NCI-H1417 (cell line): ENCODE results near the gene SKIC8.

Source experiments
- DNase-seq, 3 experiments: peaks; one replicate each; lab custom pipeline; 2025; lab: John Stamatoyannopoulos, UW

Gene SKIC8

DNA sequence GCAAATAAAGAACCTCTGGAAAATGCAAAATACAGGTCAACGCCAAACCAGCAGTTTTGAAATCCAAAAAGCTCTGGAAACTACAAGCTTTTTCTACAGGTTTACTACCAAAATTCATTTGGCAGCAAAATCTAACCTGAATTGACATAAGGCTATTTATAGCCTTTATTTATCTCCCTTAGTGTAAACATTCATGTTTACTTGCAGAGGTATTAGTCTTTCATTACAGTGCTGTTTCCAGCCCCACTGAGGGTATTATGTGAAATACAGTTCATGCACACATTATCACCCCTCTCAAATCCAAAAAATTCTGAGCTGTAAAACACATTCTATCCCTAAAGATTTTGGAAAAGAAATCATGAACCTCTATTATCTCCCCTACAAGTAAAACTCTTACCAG is 7.2 kb downstream of the SKIC8 start:
- no peak for DNase-seq

DNA sequence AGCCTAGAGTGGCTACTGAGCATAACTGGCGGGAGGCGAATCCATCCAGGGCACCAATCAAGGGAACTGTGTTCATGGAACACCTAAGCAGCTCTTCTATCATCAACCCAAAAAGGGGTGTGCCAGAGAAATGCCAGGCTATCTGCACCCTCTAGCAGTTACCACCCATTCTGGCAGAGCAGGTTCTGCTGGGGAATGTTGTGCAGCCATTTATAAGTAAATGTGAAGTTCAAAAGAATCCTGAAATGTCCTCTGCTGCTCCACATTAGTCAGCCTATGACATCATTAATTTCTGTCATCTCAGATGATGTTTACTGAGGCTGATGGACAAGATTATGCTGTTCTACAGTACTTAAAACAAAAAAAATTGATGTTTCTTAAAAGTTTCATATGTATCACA is 7.7 kb downstream of the SKIC8 start:
- DNase-seq = no peak

DNA sequence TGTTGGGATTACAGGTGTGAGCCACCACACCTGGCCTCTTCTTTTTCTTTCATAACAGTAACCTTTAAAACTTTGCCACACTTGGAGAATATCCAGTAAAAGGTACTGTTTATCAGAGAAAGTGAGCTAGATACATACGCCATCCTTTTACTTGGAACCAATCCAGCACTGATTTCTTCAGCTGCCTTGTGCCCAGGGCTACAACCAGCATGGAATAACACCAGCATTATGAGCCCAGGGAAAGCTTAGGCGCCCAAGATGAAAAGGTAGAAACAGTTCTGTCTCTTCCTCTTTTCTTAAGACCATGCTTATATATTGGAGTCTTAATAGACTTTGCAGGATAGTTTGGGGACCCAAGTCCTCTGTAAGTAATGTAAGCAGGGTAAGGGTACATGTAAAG is 8.4 kb downstream of the SKIC8 start:
- no peak for DNase-seq

DNA sequence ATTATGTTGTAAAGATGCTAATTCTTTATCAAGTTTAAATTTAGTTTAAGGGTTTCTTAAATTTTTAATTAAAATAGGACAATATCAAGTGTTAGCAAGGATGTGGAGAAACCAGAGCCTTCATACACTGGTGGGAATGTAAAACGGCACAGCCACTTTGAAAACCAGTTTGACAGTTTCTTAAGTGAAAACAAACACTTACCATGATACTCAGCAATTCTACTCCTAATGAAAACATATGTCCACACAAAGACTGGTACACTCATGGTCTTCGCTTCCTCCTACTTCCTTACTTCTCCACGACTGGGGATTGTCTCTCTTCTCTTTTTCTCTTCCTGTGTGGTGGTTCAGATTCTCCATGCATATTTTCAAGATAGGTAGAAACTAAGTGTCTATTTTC is 9.2 kb downstream of the SKIC8 start:
- DNase-seq = no peak

DNA sequence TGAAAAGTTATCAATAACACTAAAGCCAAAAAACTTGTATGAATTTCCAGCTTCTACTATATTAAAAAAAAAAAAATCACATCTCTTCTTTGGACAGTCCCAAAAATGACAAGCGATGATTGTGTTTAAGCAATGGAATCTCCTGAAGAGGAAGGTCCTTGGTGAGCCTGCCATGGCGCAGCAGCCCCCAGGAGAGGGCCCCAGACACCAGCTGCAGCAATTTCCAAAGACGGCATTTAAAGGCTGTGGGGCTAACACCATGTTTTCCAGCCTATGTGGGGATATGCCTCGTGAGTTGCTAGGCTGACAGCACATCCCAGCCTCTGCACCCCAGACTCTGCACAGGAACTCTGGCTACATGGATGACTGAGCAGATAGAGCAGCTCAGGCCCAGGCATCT is 14.7 kb downstream of the SKIC8 start:
- no peak for DNase-seq

DNA sequence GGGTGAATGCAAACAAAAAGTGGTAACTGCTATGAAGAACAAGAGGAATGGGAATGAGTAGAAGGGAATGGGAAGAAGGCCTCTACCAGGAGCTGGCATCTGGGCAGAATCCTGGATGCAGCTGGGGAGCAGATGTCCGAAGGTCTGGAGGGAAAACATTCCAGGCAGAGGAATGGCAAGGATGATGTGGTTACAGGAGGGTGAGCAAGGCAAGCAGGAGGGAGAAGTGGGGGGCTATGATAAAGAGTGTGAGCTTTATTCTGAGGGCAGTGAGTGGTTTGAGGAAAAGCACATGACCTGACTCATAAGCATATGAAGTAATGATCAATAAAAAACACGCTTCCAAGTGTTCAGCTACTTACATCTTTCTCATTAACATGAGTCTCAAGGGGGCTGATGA is 17.1 kb downstream of the SKIC8 start:
- DNase-seq = no peak

DNA sequence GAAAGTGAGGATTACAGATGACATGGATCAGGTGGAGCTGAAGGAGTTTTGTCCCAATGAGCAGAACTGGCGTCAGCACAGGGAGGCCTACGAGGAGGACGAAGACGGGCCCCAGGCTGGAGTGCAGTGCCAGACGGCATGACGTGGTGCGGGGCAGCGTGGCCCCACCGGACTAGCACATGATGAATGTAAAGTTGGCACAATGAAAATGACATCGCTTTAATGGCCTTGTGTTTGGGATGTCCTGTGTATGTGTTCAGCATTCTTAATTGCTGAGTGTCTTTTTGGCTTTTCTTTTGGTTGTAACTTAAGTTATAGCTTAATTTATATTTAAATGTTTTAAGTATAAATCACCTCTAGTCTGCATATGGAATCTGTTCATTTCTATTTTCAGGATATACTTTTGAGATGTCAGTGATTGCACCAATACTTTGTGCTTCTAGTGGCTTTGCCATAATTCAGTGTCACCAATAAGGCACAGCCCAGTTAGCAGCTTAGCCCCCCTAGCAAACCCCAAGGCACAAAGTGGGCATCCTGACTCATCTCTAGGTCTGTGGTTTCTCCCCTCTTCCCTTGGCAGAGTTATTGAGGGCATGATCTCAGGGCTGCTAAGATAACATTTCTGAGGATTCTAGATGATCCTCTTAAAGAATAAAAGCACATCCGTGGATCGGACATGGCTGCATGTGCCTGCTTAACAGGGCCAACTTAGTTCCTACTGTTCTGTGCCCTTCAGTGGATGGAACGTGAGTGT is 18.9 kb downstream of the SKIC8 start:
- no peak for DNase-seq

DNA sequence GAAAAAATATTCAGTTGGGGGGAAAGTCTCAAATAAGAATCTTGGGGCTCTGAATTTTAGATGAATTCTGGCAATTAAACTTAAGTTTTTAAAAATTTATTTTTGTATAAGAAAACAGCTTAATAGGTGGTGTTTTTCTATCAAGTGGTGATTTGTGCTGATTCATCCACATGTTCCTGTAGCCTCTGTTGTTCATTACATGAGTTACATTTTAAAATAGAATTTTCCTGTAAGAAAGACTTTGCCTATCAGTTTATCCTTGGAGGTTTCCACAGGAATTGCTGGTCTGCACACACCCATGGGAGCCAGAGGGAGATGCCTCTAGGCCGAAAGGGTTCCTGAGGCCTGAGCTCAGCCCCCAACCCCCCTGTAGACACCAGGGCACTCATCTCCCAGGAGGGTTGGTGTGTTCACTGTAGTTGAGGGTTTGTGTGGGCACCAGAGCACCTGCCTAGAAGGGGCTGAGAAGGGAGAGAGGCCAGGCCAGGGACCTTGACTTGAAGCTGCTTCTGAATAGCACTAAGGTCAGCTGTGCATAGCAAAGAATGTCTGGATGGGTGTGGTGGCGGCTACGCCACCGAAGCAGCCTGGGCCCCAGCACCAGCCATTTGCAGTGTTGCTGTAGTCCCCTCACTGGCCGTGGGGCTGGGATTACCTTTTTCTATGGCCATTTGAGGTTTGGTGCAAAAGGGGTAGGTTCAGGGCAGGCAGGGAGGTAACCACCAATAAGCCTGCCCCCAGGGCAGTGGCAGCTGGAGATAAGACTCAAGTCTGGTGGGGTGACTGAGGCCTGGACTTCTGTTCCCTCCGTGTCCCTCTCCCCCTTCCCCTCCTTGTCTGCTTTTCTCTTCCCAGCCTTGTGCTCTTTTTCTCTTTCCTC is 23.1 kb downstream of the SKIC8 start:
- no peak for DNase-seq

DNA sequence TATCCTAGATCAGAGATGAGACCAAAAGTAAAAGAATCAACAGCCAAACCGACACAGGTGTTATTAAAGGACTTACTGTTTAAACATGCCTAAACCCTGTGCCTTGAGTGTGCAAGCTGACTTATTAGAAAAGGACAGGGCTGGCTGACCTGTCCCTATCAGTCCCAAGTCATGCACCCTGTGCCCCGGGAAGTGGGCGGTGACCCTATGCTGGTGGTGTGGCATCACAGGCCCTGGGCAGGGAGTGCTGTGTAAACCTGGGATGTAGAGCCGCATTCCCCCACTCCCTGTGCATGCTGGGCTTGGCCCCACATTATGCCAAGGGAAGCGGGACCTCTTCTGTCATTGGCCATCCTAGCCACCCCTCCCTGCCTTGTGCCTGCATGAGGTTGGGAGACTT is 24.4 kb downstream of the SKIC8 start:
- DNase-seq = no peak

DNA sequence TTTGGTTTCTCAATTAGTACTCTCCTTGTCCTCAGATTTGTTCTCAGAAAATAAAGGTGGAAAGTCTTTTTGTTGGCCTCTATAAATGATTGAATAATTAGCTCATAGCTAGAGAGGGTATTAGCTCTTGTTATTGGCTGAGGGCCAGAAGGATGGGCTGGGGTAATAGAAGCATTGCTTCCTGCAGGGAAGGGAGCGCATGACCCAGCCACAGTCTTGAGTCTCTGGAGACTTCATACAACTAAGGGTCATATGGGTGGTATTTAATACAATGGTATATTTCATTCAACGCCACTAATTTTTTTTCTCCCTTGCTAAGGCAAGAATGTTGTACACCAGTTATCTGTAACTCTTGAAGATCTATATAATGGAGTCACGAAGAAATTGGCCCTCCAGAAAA is 26.6 kb downstream of the SKIC8 start:
- DNase-seq = peak in 1 of 3 experiments; percentile 19

DNA sequence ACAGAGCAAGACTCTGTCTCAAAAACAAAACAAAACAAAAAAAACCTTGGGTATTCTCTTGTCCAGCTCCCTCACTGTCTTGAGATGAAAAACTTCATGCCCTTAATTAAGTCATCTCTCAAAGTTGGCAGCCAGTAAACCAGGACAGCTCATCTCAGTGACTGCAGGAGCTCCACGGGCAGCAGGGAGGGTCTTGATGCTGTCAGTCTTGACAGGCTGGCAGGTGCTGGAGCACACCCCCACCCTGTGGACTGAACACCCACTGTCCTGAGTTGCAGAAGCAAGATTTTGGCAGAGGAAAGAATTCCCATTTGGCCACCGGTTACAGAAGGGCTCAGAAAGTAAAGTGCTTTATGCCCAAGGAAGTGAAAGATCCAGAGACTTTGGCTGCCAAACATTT is 27.1 kb downstream of the SKIC8 start:
- no peak for DNase-seq

DNA sequence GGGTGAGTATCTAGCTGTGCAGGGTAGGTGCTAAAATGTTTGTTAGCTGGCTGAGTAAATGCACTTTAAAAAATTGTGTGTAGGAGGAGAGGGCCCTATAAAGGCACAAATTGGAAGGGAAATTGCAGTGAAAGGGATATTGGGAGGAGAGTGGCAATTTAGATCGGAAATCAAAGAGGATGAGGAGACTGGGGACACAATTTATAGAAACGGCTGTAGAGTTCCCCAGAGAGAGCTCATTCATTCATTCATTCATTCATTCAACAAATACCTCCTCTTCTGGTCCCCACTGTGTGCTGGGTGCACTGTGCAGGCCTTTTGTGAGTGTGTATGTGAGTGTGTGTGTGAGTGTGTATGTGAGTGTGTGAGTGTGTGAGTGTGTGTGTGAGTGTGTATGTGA is 32.6 kb downstream of the SKIC8 start:
- no peak for DNase-seq

DNA sequence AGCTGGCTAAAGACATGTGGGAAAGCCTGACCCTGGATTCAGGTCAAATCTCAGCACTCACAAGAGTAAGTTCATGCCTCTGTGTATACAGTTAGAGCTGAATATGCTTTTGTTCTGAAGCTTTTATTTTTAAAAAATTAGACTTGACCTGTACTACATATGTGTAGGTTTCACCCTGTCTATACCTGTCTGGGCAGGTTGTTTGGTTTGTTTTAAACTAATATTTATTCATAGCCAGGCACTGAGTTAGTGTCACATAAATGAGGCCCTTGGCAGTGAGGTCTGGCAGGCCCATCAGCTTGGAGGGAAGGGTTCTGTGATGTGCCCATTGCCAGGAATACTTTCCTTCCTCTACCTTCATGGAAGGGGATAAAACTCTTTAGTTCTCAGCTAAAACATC is 33.2 kb downstream of the SKIC8 start:
- peak in 1 of 3 experiments; percentile 43 for DNase-seq

DNA sequence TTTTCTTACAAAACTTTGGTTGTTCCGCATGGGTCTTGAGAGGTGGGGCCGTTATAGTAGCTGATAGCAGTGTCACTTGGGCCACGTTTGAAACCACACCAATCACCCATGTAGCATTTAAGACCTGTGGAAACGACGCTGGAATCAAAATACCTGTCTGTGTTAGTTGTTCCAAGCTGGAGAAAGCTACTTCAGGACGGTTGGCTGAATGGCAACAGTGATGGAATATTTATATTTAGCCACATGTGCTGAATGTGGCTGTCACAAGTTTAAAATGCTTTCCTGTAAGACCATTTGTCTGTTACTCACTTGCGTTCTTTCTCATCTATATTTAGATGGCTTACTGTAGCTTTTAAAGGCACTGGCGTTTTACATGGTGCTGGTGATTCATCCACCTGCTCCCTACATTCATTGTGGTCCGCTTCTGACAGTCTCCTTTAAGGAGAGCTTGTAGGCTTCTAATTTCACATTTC is 33.6 kb downstream of the SKIC8 start:
- peak in 1 of 3 experiments; percentile 43 for DNase-seq

DNA sequence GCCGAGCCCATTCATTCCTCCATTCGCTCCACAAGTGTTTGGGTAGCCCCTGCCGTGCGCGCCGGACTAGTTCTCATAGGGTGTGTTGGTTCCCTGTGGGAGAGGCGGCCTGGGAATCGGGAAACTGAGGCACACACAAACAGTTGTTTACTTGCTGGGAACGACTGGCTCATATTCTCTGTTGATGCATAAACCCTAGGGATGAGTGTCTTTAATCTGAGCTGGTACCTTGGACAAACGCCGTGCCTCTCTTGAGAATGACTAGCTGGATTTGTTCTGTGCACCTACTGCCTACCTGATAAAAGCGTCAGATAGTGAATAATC is 34.3 kb downstream of the SKIC8 start:
- no peak for DNase-seq

DNA sequence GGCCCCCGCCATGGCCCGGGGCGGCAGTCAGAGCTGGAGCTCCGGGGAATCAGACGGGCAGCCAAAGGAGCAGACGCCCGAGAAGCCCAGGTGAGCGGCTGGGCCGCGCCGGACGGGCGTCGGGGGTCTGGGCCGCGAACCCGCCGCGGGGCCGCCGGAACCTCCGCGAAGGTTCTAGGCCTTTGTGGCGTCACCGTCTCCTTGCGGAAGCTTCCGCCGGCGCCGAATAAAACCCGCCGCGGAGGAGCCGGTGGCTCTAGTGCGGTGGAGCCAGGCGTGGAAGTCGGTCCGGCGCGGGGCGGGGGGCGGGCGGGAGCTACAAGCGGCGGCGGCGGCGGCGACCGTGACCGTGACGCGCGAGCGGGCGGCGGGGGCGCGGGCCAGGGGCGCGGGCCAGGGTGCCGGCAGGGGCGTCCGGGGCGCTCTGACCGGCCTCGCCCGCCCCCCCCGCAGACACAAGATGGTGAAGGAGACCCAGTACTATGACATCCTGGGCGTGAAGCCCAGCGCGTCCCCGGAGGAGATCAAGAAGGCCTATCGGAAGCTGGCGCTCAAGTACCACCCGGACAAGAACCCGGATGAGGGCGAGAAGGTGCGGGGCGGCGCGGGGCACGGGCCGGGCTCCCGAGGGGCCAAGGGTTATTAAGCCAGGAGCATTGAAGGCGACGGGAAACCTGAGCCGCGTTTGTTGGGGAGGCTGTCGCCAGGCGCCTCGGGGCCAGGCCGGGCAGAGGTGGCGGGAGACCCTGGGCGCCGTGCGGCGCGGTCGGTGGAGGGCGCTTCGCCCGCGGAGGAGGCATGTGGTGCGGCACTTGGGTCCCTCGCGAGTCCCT is 34.9 kb downstream of the SKIC8 start, which contains the start of gene DNAJA4:
DNAJA4 (plus strand) TSS at position 259 of the 833 bp plus-strand sequence; CDS start at position 461, 202 bp downstream.
- peak in 2 of 3 experiments; percentile 68 to 74 for DNase-seq

DNA sequence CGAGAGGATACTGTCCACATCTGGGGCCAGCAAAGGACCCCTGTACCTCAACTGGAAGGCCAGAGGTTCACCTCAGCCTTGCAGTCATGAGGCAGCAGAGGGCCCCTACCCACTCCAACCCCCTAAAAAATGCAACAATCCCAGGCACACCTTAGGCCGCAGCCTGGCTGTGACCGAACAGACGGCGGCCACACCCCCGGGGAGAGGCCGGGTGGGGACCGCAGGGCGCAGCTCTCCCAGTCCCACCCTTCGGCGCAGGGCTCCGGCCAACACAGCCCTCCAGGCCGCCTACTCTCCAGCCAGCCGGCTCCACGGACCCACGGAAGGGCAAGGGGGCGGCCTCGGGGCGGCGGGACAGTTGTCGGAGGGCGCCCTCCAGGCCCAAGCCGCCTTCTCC is 35.5 kb downstream of the SKIC8 start:
- no peak for DNase-seq

DNA sequence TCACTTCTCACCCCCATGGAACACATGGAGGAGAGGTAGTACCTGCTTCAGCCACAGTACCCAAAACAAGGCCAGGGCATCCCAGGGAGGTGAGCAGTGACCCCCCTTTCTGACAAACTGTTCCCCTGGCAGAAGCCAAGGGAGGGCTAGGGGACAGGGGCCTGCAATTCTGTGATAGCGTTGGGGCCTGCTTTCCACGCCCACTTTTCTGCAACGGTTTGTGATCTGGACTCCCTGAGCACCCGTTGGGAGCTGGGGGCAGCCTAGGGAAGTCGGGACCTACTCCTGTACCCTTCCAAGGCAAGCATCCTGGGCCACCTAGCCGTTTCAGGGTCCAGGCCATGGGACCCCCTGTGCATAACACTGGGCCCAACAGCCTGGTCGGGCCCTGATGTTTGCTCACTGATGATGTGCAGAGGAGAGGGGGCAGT is 36.0 kb downstream of the SKIC8 start:
- DNase-seq = no peak

DNA sequence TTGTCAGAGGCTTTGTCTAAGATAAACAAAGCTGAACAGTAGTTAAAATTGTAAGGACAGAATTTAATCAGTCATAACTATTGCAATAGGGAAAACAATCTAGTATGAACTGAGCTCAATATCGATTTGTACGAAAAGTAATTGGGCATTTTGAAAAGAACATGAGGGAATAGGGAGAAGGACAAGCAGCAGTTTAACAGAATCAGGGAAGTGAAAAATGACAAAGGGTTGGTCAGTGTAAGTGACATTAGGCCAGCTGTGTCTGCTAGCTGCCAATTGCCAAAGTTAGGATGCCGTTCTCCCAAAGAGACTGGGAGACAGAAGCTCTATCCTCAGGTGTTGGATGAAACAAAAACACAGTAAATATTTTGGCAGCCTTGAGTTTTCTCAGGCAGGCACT is 38.3 kb downstream of the SKIC8 start:
- no peak for DNase-seq

DNA sequence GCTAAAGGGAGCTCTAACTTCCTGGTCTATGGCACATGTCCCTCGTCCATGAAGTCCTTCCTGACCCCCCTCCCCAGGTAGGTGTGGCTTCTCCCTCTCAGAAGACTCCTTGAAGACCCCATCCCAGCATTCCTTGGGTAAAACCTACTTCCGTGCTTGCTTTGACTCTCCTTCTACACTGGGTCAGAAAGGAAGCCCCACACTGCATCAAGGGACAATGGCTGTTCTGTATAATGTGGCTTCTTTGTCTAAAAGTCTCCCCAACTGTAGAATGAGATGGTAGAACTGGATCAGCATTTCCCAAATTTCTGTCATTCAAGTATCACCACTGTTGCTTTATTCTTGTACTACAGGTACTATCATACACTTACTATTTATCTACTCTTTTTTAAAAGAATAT is 38.9 kb downstream of the SKIC8 start:
- no peak for DNase-seq

DNA sequence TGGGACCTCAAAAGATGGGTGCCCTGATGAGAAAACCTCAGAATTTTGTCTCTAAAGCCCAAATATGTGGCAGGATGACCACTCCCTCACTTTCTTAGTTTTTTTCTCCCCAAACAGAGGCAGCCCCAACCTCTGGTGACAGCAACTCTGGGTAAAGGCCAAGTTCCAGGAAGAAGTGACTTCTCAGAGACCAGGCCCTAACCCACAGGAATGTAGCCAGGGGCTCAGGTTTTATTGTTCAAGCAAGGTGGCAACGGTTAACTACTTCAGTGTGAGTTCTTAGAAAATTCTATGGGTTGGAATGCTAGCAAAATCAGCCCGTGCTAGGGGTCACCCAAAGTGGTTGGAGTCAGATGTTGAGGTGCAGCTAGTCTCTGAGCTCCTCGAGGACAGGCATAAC is 40.2 kb downstream of the SKIC8 start:
- no peak for DNase-seq

DNA sequence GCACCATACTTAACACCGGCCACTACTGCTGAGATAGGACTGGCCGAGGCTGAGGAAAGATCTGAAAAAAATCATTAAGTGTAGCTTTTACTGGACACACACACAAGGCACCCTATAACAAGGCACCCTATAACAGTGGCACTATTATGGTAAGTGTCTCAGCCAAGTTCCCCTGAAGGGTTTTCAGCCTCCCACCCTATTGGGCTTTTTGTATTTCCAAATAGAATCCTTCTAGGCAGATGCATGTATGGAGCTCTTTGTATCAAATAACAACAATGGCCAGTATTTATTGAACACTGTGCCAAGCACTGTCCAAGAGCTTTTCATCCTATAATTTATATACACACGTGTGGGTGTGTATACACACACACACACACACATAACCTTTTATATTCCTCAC is 41.7 kb downstream of the SKIC8 start:
- no peak for DNase-seq
